GM12878 (cell line): ENCODE measurements around the gene PTCH2. TPM values are rescaled to one million over a fixed set of nuclear protein-coding genes. Genes with fewer than 3 reads are reported as not detected.
A peak's percentile ranks its signal among the peaks of the same experiment; 100 is the strongest.

Experiments used
- CEBPB ChIP-seq, 2 experiments: fragments of 150-350 bp in 1 of 2; IDR thresholded peaks; 2 replicates each; pipeline ENCODE4 v1.6.1; 2012 to 2014; ENCODE audit warnings: low read depth in 2 of 2, low read length in 2 of 2, borderline replicate concordance in 1 of 2, inconsistent platforms in 1 of 2
- ELK1 ChIP-seq: IDR thresholded peaks from 2 replicates; pipeline ENCODE4 v1.6.1; 2012; ENCODE audit warnings: low read depth, low read length, improper control_type of control experiment
- FOXM1 ChIP-seq: IDR thresholded peaks from 2 replicates; pipeline ENCODE4 v1.6.1; 2012; ENCODE audit warnings: low read depth, mild to moderate bottlenecking, inconsistent platforms, low read length, moderate library complexity
- GABPA ChIP-seq: IDR thresholded peaks from 2 replicates; pipeline ENCODE4 v1.6.1; 2014; ENCODE audit warnings: antibody characterized with exemption, low read depth, mild to moderate bottlenecking, inconsistent platforms
- GATAD2B ChIP-seq: fragments of 450-650 bp; conservative IDR thresholded peaks from 2 replicates; pipeline ENCODE4 v1.6.1; 2017; ENCODE audit warnings: low read depth, mild to moderate bottlenecking, moderate library complexity
- HCFC1 ChIP-seq: fragments of 150-350 bp; IDR thresholded peaks from 2 replicates; pipeline ENCODE4 v1.6.1; 2014; ENCODE audit warnings: low read length
- IRF4 ChIP-seq: IDR thresholded peaks from 2 replicates; pipeline ENCODE4 v1.6.1; 2011; ENCODE audit warnings: low read depth, low read length
- KDM1A ChIP-seq: fragments of 200-600 bp; sonication (generic); IDR thresholded peaks from 2 replicates; pipeline ENCODE4 v1.6.1; 2016; ENCODE audit warnings: borderline replicate concordance
- MEF2A ChIP-seq: IDR thresholded peaks from 2 replicates; pipeline ENCODE4 v1.6.1; 2011; ENCODE audit warnings: low read depth, mild to moderate bottlenecking, low read length, moderate library complexity; ENCODE audit not compliant: insufficient read depth
- MXI1 ChIP-seq: fragments of 150-350 bp; IDR thresholded peaks from 2 replicates; pipeline ENCODE4 v1.6.1; 2011; ENCODE audit warnings: low read depth, mild to moderate bottlenecking, inconsistent platforms, low read length, improper control_type of control experiment
- PAX5 ChIP-seq: IDR thresholded peaks from 2 replicates; pipeline ENCODE4 v1.6.1; 2011; ENCODE audit warnings: low read depth, low read length, borderline replicate concordance
- PAX8 ChIP-seq: fragments of 450-650 bp; IDR thresholded peaks from 2 replicates; pipeline ENCODE4 v1.6.1; 2017; ENCODE audit warnings: mild to moderate bottlenecking, moderate library complexity
- POLR2A ChIP-seq: IDR thresholded peaks from 2 replicates; pipeline ENCODE4 v1.6.1; 2011; ENCODE audit warnings: low read depth, mild to moderate bottlenecking, low read length
- POLR2AphosphoS5 ChIP-seq: IDR thresholded peaks from 2 replicates; pipeline ENCODE4 v1.6.1; 2011; ENCODE audit warnings: mild to moderate bottlenecking, low read length, inconsistent platforms
- RBBP5 ChIP-seq: fragments of 200-600 bp; sonication (generic); conservative IDR thresholded peaks from 2 replicates; pipeline ENCODE4 v1.6.1; 2016
- RFX5 ChIP-seq: IDR thresholded peaks from 2 replicates; pipeline ENCODE4 v1.6.1; 2011; ENCODE audit warnings: low read depth, low read length, improper control_type of control experiment
- SIN3A ChIP-seq: IDR thresholded peaks from 2 replicates; pipeline ENCODE4 v1.6.1; 2012; ENCODE audit warnings: low read depth, low read length, improper control_type of control experiment
- SP1 ChIP-seq: IDR thresholded peaks from one replicate; pipeline ENCODE4 v1.6.1; 2011; ENCODE audit warnings: low read depth, low read length
- SRF ChIP-seq, 2 experiments: IDR thresholded peaks; 2 replicates each; pipeline ENCODE4 v1.6.1; 2011; ENCODE audit warnings: low read depth in 2 of 2, low read length in 2 of 2, mild to moderate bottlenecking in 1 of 2, moderate library complexity in 1 of 2
- TBL1XR1 ChIP-seq: IDR thresholded peaks from 2 replicates; pipeline ENCODE4 v1.6.1; 2012; ENCODE audit warnings: low read depth, low read length, improper control_type of control experiment
- TCF12 ChIP-seq: IDR thresholded peaks from 2 replicates; pipeline ENCODE4 v1.6.1; 2011; ENCODE audit warnings: low read depth, mild to moderate bottlenecking, low read length
- TCF3 ChIP-seq: IDR thresholded peaks from 2 replicates; pipeline ENCODE4 v1.6.1; 2012; ENCODE audit warnings: low read depth, mild to moderate bottlenecking, low read length, borderline replicate concordance; ENCODE audit not compliant: insufficient read depth
- YBX1 ChIP-seq: fragments of 450-650 bp; IDR thresholded peaks from 2 replicates; pipeline ENCODE4 v1.6.1; 2016; ENCODE audit warnings: antibody characterized with exemption
- ZBED1 ChIP-seq: IDR thresholded peaks from 2 replicates; pipeline ENCODE4 v1.6.1; 2016; ENCODE audit warnings: borderline replicate concordance
- ZBTB11 ChIP-seq: fragments of 450-650 bp; formaldehyde crosslinking; IDR thresholded peaks from 2 replicates; pipeline ENCODE4 v1.5.0; 2022; ENCODE audit warnings: mild to moderate bottlenecking, missing genetic modification characterization
- ZNF24 ChIP-seq: fragments of 450-650 bp; IDR thresholded peaks from 2 replicates; pipeline ENCODE4 v1.6.1; 2017; ENCODE audit warnings: antibody characterized with exemption, mild to moderate bottlenecking
- ZNF622 ChIP-seq: fragments of 450-650 bp; IDR thresholded peaks from 2 replicates; pipeline ENCODE4 v1.6.1; 2017; ENCODE audit warnings: mild to moderate bottlenecking, inconsistent platforms
- ZSCAN29 ChIP-seq: fragments of 450-650 bp; IDR thresholded peaks from 2 replicates; pipeline ENCODE4 v1.6.1; 2017; ENCODE audit warnings: mild to moderate bottlenecking, moderate library complexity
- polyA plus RNA-seq, 11 experiments: library from polyadenylated mRNA; depleted of rRNA in 4 of 11; unstranded in 6 of 11; stranded (reverse) in 5 of 11; fragments of >200 nt; fragmentation: Nextera tagmentation in 4 of 11; fragmentation: Illumina TruSeq in 1 of 11; extraction: Ambion mirVana in 4 of 11; extraction: Trizol in 1 of 11; gene quantifications; 1 replicate in 1 of 11; 2 replicates in 10 of 11; pipeline versions ENCODE4 v1.2.1 to v1.2.3, GENCODE V29; 2011 to 2016; ENCODE audit warnings: inconsistent platforms in 2 of 11, missing spikeins in 2 of 11, low read depth in 1 of 11
- total RNA-seq, 4 experiments: library from RNA; depleted of rRNA in 3 of 4; stranded (reverse); fragments of >200 nt in 3 of 4; fragmentation: Illumina TruSeq in 1 of 4; extraction: Trizol in 1 of 4; gene quantifications; 2 replicates each; pipeline versions ENCODE4 v1.2.1 to v1.2.3, GENCODE V29; 2013 to 2021

Gene PTCH2
- total and polyA plus RNA-seq, 10 of the 15 experiments (the other 5 are each of a cell fraction or from before 2014, with no cell fraction given): 0.03 to 8.4 (median 0.10) TPM

GRCh38 chr1:44810101-44810761 is 32.8 kb downstream of the PTCH2 start (continued):
- TF ChIP-seq PAX5 (peak; percentile 67; the same call in 1 of the 2 replicates), TBL1XR1 (no peak), GATAD2B (peak; percentile 53; the same call in 1 of the 2 replicates), IRF4 (peak; percentile 49; the same call in 1 of the 2 replicates), KDM1A (no peak), MEF2A (no peak), SP1 (no peak), ZNF622 (no peak), TCF3 (peak; percentile 82), MXI1 (no peak), HCFC1 (no peak), CEBPB (IDR thresholded peaks at IDR 0.05; ENCODE audit: borderline replicate concordance in 1 of 2, low read depth in 2 of 2, low read length in 2 of 2) (no peak), RBBP5 (no peak), SIN3A (no peak), GABPA (no peak), POLR2AphosphoS5 (no peak), ELK1 (no peak), YBX1 (no peak), ZBED1 (peak; percentile 30; the same call in 1 of the 2 replicates), ZSCAN29 (no peak), ZNF24 (no peak), POLR2A (peak; percentile 33; the same call in 1 of the 2 replicates), RFX5 (no peak), FOXM1 (no peak), PAX8 (no peak), SRF (IDR thresholded peaks at IDR 0.05; ENCODE audit: low read depth in 2 of 2, low read length in 2 of 2) (no peak), TCF12 (peak; percentile 90), ZBTB11 (no peak)
